SHP77 (cell line): ENCODE data around the gene VN1R4.
"Not testable (repeated sequence)": the region's sequence is repeated elsewhere in the genome, so short reads cannot be mapped to it uniquely, and the experiment has no call there.

Source experiments
- DNase-seq, 2 experiments: peaks; one replicate each; lab custom pipeline; 2025; lab: John Stamatoyannopoulos, UW

Gene VN1R4

GRCh38 chr19:53267623-53268022 is at the start of gene VN1R4:
VN1R4 (minus strand) TSS chr19:53267723; CDS start chr19:53267665, 58 bp downstream.
- not testable (repeated sequence) for DNase-seq

GRCh38 chr19:53311897-53312296 is 44.4 kb upstream of the VN1R4 start:
- no peak for DNase-seq

- DNase-seq: no peak
Observed at GRCh38 chr19:53311044-53311443, 43.5 kb upstream of the VN1R4 start.

- DNase-seq: no peak
Observed at GRCh38 chr19:53308339-53308811, 40.9 kb upstream of the VN1R4 start.

- DNase-seq: not testable (repeated sequence)
Observed at GRCh38 chr19:53301341-53301740, 33.8 kb upstream of the VN1R4 start.

GRCh38 chr19:53294786-53295441 is 27.4 kb upstream of the VN1R4 start:
- DNase-seq: no peak

- DNase-seq: no peak
Observed at GRCh38 chr19:53290758-53291549, 23.4 kb upstream of the VN1R4 start.

- DNase-seq: no peak
Observed at GRCh38 chr19:53285087-53285486, 17.6 kb upstream of the VN1R4 start.

GRCh38 chr19:53281947-53282346 is 14.4 kb upstream of the VN1R4 start:
- not testable (repeated sequence) for DNase-seq

- no peak for DNase-seq
Observed at GRCh38 chr19:53275480-53275879, 8.0 kb upstream of the VN1R4 start.

GRCh38 chr19:53272044-53272443 is 4.5 kb upstream of the VN1R4 start:
- no peak for DNase-seq

GRCh38 chr19:53269861-53270260 is 2.3 kb upstream of the VN1R4 start:
- not testable (repeated sequence) for DNase-seq

GRCh38 chr19:53257715-53258342 is 9.7 kb downstream of the VN1R4 start, which contains the start of gene VN1R2:
VN1R2 (plus strand) TSS chr19:53258292; CDS start chr19:53258376, 84 bp downstream.
- DNase-seq: peak; percentile 2 to 3

- DNase-seq: no peak
Observed at GRCh38 chr19:53254411-53255341, 12.8 kb downstream of the VN1R4 start, which contains the start of gene ZNF677. ZNF677 (minus strand) TSS chr19:53254873; CDS start chr19:53251550, 3,323 bp downstream.

GRCh38 chr19:53246498-53246897 is 21.0 kb downstream of the VN1R4 start:
- no peak for DNase-seq

GRCh38 chr19:53237114-53237777 is 30.3 kb downstream of the VN1R4 start:
- DNase-seq: no peak

- DNase-seq: no peak
Observed at GRCh38 chr19:53224606-53225005, 42.9 kb downstream of the VN1R4 start.

GRCh38 chr19:53222716-53223115 is 44.8 kb downstream of the VN1R4 start:
- DNase-seq: not testable (repeated sequence)
